ENCODE data around the gene SMAP1. TPM values are rescaled to one million over a fixed set of nuclear protein-coding genes. Genes with fewer than 3 reads are reported as not detected.

The SMAP1 gene
- total and polyA plus RNA-seq, 2 experiments from 2014 or later: 31.1 to 34.6 TPM

GRCh38 chr6:70758883-70759282 is 91.2 kb downstream of the SMAP1 start:
- peak overlapping the region; percentile 64; the same call in 1 of the 2 replicates for H3K27ac ChIP-seq (ENCODE audit: low read depth)
- no peaks in the 10 kb centered on the region for H3K79me2 ChIP-seq (replicated peaks; ENCODE audit: insufficient read depth)
- no peak overlapping the region for H2AFZ ChIP-seq
- no peaks in the 10 kb centered on the region for H3K27me3 ChIP-seq (ENCODE audit: insufficient read depth)
- H3K4me2 ChIP-seq: peak overlapping the region; percentile 16; the same call in 1 of the 2 replicates
- H3K27me3 Mint-ChIP-seq (ENCODE audit: insufficient read depth, low read depth, poor library complexity): no peaks in the 10 kb centered on the region
- no peaks in the 10 kb centered on the region for H3F3A ChIP-seq (replicated peaks; ENCODE audit: low read depth)
- H3K36me3 ChIP-seq (ENCODE audit: insufficient read depth): no peaks in the 10 kb centered on the region
- ATAC-seq: peak; percentile 81
- no peaks in the 10 kb centered on the region for H3K9me2 ChIP-seq (ENCODE audit: insufficient read depth)
- no peak overlapping the region for H3K4me3 Mint-ChIP-seq
- H3K4me3 ChIP-seq: no peak overlapping the region
- H3K27ac Mint-ChIP-seq: peak overlapping the region; percentile 88
- no peaks in the 10 kb centered on the region for H4K20me1 ChIP-seq (replicated peaks; ENCODE audit: insufficient read depth)
- H3K4me1 Mint-ChIP-seq: peaks cover 28% of the 10 kb centered on the region
- H3K9me3 Mint-ChIP-seq: peaks cover 4% of the 10 kb centered on the region; the same call in 1 of the 3 replicates
- H3K36me3 Mint-ChIP-seq (ENCODE audit: low read depth): peaks cover 9% of the 10 kb centered on the region
- H3K4me1 ChIP-seq (ENCODE audit: insufficient read depth): 0 out of 2 replicates have a peak, but pooled peaks cover 17% of the 10 kb centered on the region
- DNase-seq (ENCODE audit: low spot score): peak; percentile 67
- TF ChIP-seq EZH2phosphoT487 (IDR thresholded peaks at IDR 0.05; ENCODE audit: unreplicated experiment) (no peak), ZNF331 (CRISPR knock-in tag; IDR thresholded peaks at IDR 0.05; ENCODE audit: low read depth) (no peak)

GRCh38 chr6:70763754-70764510 is 96.2 kb downstream of the SMAP1 start:
- Histone ChIP-seq H3K79me2 (replicated peaks; ENCODE audit: insufficient read depth) (peaks cover 5% of the 10 kb centered on the region; the same call in 1 of the 2 replicates), H3K36me3 (ENCODE audit: insufficient read depth) (no peaks in the 10 kb centered on the region), H2AFZ (no peak overlapping the region), H3K4me3 (no peak overlapping the region), H4K20me1 (replicated peaks; ENCODE audit: insufficient read depth) (no peaks in the 10 kb centered on the region), H3K9me2 (ENCODE audit: insufficient read depth) (no peaks in the 10 kb centered on the region), H3K4me2 (no peak overlapping the region), H3F3A (replicated peaks; ENCODE audit: low read depth) (no peaks in the 10 kb centered on the region), H3K27ac (ENCODE audit: low read depth) (no peak overlapping the region), H3K4me1 (ENCODE audit: insufficient read depth) (0 out of 2 replicates have a peak, but pooled peaks cover 17% of the 10 kb centered on the region), H3K27me3 (ENCODE audit: insufficient read depth) (no peaks in the 10 kb centered on the region)
- Mint-ChIP-seq H3K4me1 (peaks cover 21% of the 10 kb centered on the region), H3K36me3 (ENCODE audit: low read depth) (peaks cover 18% of the 10 kb centered on the region; the same call in 2 of the 3 replicates), H3K27ac (no peak overlapping the region), H3K27me3 (ENCODE audit: insufficient read depth, low read depth, poor library complexity) (no peaks in the 10 kb centered on the region), H3K9me3 (peaks cover 13% of the 10 kb centered on the region; the same call in 2 of the 3 replicates), H3K4me3 (no peak overlapping the region)
- DNase-seq (ENCODE audit: low spot score): no peak
- ATAC-seq: no peak
- TF ChIP-seq CREB1 (CRISPR knock-in tag; IDR thresholded peaks at IDR 0.05; ENCODE audit: low read depth) (no peak), CTCF (conservative IDR thresholded peaks at IDR 0.05; ENCODE audit: low read depth in 2 of 2) (no peak), EZH2phosphoT487 (IDR thresholded peaks at IDR 0.05; ENCODE audit: unreplicated experiment) (no peak)

- Histone ChIP-seq H3F3A (replicated peaks; ENCODE audit: low read depth) (no peaks in the 10 kb centered on the region), H3K9me2 (ENCODE audit: insufficient read depth) (no peaks in the 10 kb centered on the region), H3K4me3 (no peak overlapping the region), H4K20me1 (replicated peaks; ENCODE audit: insufficient read depth) (no peaks in the 10 kb centered on the region), H3K79me2 (replicated peaks; ENCODE audit: insufficient read depth) (peaks cover 5% of the 10 kb centered on the region; the same call in 1 of the 2 replicates), H3K27ac (ENCODE audit: low read depth) (no peak overlapping the region), H2AFZ (no peak overlapping the region), H3K36me3 (ENCODE audit: insufficient read depth) (no peaks in the 10 kb centered on the region), H3K4me1 (ENCODE audit: insufficient read depth) (0 out of 2 replicates have a peak, but pooled peaks cover 11% of the 10 kb centered on the region), H3K27me3 (ENCODE audit: insufficient read depth) (no peaks in the 10 kb centered on the region), H3K4me2 (no peak overlapping the region)
- no peak for DNase-seq (ENCODE audit: low spot score)
- ATAC-seq: no peak
- Mint-ChIP-seq H3K4me3 (no peak overlapping the region), H3K36me3 (ENCODE audit: low read depth) (peaks cover 18% of the 10 kb centered on the region; the same call in 2 of the 3 replicates), H3K27ac (no peak overlapping the region), H3K9me3 (peaks cover 13% of the 10 kb centered on the region; the same call in 2 of the 3 replicates), H3K27me3 (ENCODE audit: insufficient read depth, low read depth, poor library complexity) (no peaks in the 10 kb centered on the region), H3K4me1 (peaks cover 13% of the 10 kb centered on the region)
- TF ChIP-seq STAT1 (IDR thresholded peaks at IDR 0.05; ENCODE audit: unreplicated experiment) (no peak), ZNF331 (CRISPR knock-in tag; IDR thresholded peaks at IDR 0.05; ENCODE audit: low read depth) (no peak), ZNF462 (CRISPR knock-in tag; IDR thresholded peaks at IDR 0.05) (no peak), ZNF114 (CRISPR knock-in tag; IDR thresholded peaks at IDR 0.05) (no peak)
Observed at GRCh38 chr6:70764706-70765105, 97.0 kb downstream of the SMAP1 start.
